K562 (cell line): ENCODE data around the gene SMAD3. TPM values are rescaled to one million over a fixed set of nuclear protein-coding genes. Genes with fewer than 3 reads are reported as not detected.

Experiments
- ATAC-seq: fragments of 200-7000 bp; cut with Tn5 transposase; 3 replicates; pipeline ENCODE4 v1.9.1; 2020; ENCODE audit warnings: moderate library complexity
- BruUV-seq: library from RNA; stranded (reverse); fragments of 400-500 nt; replicated peaks from 2 replicates; lab custom pipeline; 2021; lab: Mats Ljungman, UMichigan
- CTCF ChIA-PET: fragments of 300-600 bp; formaldehyde crosslinking; extraction: SDS; loops from one replicate; lab custom pipeline; 2021; ENCODE audit warnings: low intra/inter-chr PET ratio; lab: Yijun Ruan, JAX
- POLR2A ChIA-PET: fragments of 300-600, 350-650 bp; sonication (Branson Sonifier 250); formaldehyde crosslinking; extraction: SDS; loops from one replicate; lab custom pipeline; 2021; ENCODE audit warnings: antibody characterized with exemption, inconsistent platforms; lab: Yijun Ruan, JAX
- DNase-seq, 4 experiments: peaks; one replicate each; pipeline versions ENCODE4 v3.0.0 to v3.0.0-alpha.2; 2011 to 2018; ENCODE audit warnings: low spot score in 3 of 4, mixed read lengths in 3 of 4; ENCODE audit errors: extremely low read depth in 1 of 4
- FAIRE-seq: peaks from 2 replicates; lab custom pipeline; 2011; peaks lifted over from hg19 to GRCh38; lab: Jason Lieb, UNC
- H2AFZ ChIP-seq: 2 replicates; pipeline ENCODE4 v1.6.0; 2011; ENCODE audit warnings: low read depth, low read length, control low read depth, inconsistent platforms
- H3K27ac ChIP-seq: fragments of 200-600 bp; 3 replicates; pipeline ENCODE4 v1.8.0; 2011; ENCODE audit warnings: low read depth, mild to moderate bottlenecking, control low read depth, inconsistent platforms, low read length, moderate library complexity, mixed read lengths; ENCODE audit errors: extremely low read depth
- H3K27me3 ChIP-seq, 2 experiments: fragments of 300-600 bp in 1 of 2; 2 replicates in 1 of 2; 3 replicates in 1 of 2; pipeline versions ENCODE4 v1.6.0 to v1.8.0; 2011; ENCODE audit warnings: inconsistent platforms in 2 of 2, low read length in 2 of 2, mild to moderate bottlenecking in 1 of 2, mixed read lengths in 1 of 2, moderate library complexity in 1 of 2; ENCODE audit not compliant: control insufficient read depth in 2 of 2, insufficient read depth in 2 of 2
- H3K36me3 ChIP-seq: fragments of 300-600 bp; 3 replicates; pipeline ENCODE4 v1.8.0; 2011; ENCODE audit warnings: mild to moderate bottlenecking, low read length, inconsistent platforms; ENCODE audit not compliant: control insufficient read depth, insufficient read depth
- H3K4me1 ChIP-seq, 2 experiments: fragments of 200-600 bp in 1 of 2; replicated peaks in 1 of 2; 2 replicates in 1 of 2; 3 replicates in 1 of 2; pipeline versions ENCODE4 v1.5.1 to v1.8.0; 2011; ENCODE audit warnings: inconsistent platforms in 2 of 2, low read length in 2 of 2, mild to moderate bottlenecking in 1 of 2, mixed read lengths in 1 of 2, moderate library complexity in 1 of 2; ENCODE audit not compliant: control insufficient read depth in 2 of 2, insufficient read depth in 2 of 2
- H3K4me2 ChIP-seq: 2 replicates; pipeline ENCODE4 v1.6.1; 2011; ENCODE audit warnings: low read length, control low read depth, inconsistent platforms, mixed read lengths; ENCODE audit not compliant: insufficient read depth
- H3K4me3 ChIP-seq: fragments of 200-600 bp; sonication (generic), shearing (Covaris generic); 2 replicates; pipeline ENCODE4 v1.5.1; 2016; ENCODE audit warnings: control low read depth, inconsistent platforms
- H3K79me2 ChIP-seq: fragments of 200-600 bp; 3 replicates; pipeline ENCODE4 v1.8.0; 2011; ENCODE audit warnings: low read length, inconsistent platforms; ENCODE audit not compliant: control insufficient read depth, insufficient read depth
- H3K9ac ChIP-seq, 2 experiments: 2 replicates each; pipeline versions ENCODE4 v1.6.0 to v1.6.1; 2011; ENCODE audit warnings: low read depth in 2 of 2, low read length in 2 of 2, control low read depth in 1 of 2, inconsistent platforms in 1 of 2, mild to moderate bottlenecking in 1 of 2, mixed read lengths in 1 of 2; ENCODE audit not compliant: insufficient read depth in 1 of 2
- H3K9me1 ChIP-seq: one replicate; pipeline ENCODE4 v1.6.0; 2011; ENCODE audit warnings: inconsistent platforms, mild to moderate bottlenecking, low read length, moderate library complexity; ENCODE audit not compliant: control insufficient read depth, insufficient read depth
- H3K9me3 ChIP-seq: replicated peaks from 2 replicates; pipeline ENCODE4 v1.5.1; 2011; ENCODE audit warnings: low read depth, low read length, inconsistent platforms; ENCODE audit not compliant: control insufficient read depth, insufficient read depth
- H4K20me1 ChIP-seq: replicated peaks from 2 replicates; pipeline ENCODE4 v1.6.1; 2011; ENCODE audit warnings: low read length, inconsistent platforms, mixed read lengths; ENCODE audit not compliant: control insufficient read depth, insufficient read depth
- CREBBP ChIP-seq: IDR thresholded peaks from one replicate; pipeline ENCODE4 v1.6.1; 2012; ENCODE audit warnings: low read depth, mild to moderate bottlenecking, control low read depth, inconsistent platforms, low read length
- E2F5 ChIP-seq: sonication (generic); formaldehyde crosslinking; IDR thresholded peaks from 2 replicates; pipeline ENCODE4 v1.8.0; 2022; ENCODE audit warnings: mild to moderate bottlenecking, missing genetic modification reagents
- KLF6 ChIP-seq: fragments of 250-450 bp; sonication (Bioruptor Pico); IDR thresholded peaks from 2 replicates; pipeline ENCODE4 v1.4.0; 2020; ENCODE audit warnings: mild to moderate bottlenecking, moderate library complexity, borderline replicate concordance
- PTBP1 ChIP-seq: fragments of 200-400 bp; formaldehyde crosslinking; IDR thresholded peaks from 2 replicates; pipeline ENCODE4 v1.6.1; 2017; ENCODE audit warnings: low read depth, low read length
- RBBP5 ChIP-seq: fragments of 200-600 bp; sonication (generic); IDR thresholded peaks from 2 replicates; pipeline ENCODE4 v1.6.1; 2012; ENCODE audit warnings: borderline replicate concordance, mild to moderate bottlenecking, low read length, control low read depth, inconsistent platforms; ENCODE audit not compliant: insufficient read depth, poor library complexity, severe bottlenecking
- RUNX1 ChIP-seq: sonication (generic); IDR thresholded peaks from 2 replicates; pipeline ENCODE4 v1.6.1; 2016; ENCODE audit warnings: antibody characterized with exemption, low read depth
- TAF9B ChIP-seq: fragments of 450-650 bp; IDR thresholded peaks from 2 replicates; pipeline ENCODE4 v1.6.1; 2018; ENCODE audit warnings: mild to moderate bottlenecking; ENCODE audit not compliant: partially characterized antibody
- ZFP30 ChIP-seq: fragments of 250-450 bp; sonication (Bioruptor Pico); IDR thresholded peaks from 2 replicates; pipeline ENCODE4 v1.8.0; 2022; ENCODE audit warnings: moderate library complexity, mild to moderate bottlenecking, inconsistent platforms, borderline replicate concordance
- ZKSCAN8 ChIP-seq: fragments of 200-800 bp; sonication (Bioruptor generic); IDR thresholded peaks from 2 replicates; pipeline ENCODE4 v1.6.1; 2016; ENCODE audit warnings: missing genetic modification characterization, missing compliant biosample characterization
- ZNF318 ChIP-seq, 2 experiments: fragments of 450-650 bp; IDR thresholded peaks; 2 replicates each; pipeline ENCODE4 v1.6.1; 2016; ENCODE audit warnings: mild to moderate bottlenecking in 2 of 2, borderline replicate concordance in 1 of 2, low read depth in 1 of 2, moderate library complexity in 1 of 2
- ZNF644 ChIP-seq: fragments of 200-800 bp; sonication (Bioruptor generic); IDR thresholded peaks from 2 replicates; pipeline ENCODE4 v1.6.1; 2016; ENCODE audit warnings: low read depth, missing genetic modification characterization, missing compliant biosample characterization
- WGBS: fragments of 100-300 bp; shearing (Covaris generic); methylation state at CpG from one replicate; pipeline ENCODE4 v1.1.6; 2016; ENCODE audit warnings: low coverage, mixed read lengths; ENCODE audit not compliant: insufficient coverage; ENCODE audit errors: missing lambda C conversion rate; 5-methylcytosine and 5-hydroxymethylcytosine counted together
- in situ Hi-C: fragments of 300-500 bp; cut with MboI; formaldehyde crosslinking; loops from 4 replicates; pipeline ENCODE4 v1.15.0; 2018; ENCODE audit warnings: inconsistent platforms, mixed read lengths
- intact Hi-C: fragments of 100-400 bp; cut with micrococcal nuclease; formaldehyde crosslinking; loops from 2 replicates; pipeline ENCODE4 v1.14.2; 2022
- polyA plus RNA-seq, 8 experiments: library from polyadenylated mRNA; depleted of rRNA in 4 of 8; stranded (reverse) in 5 of 8; unstranded in 3 of 8; fragments of >200 nt; fragmentation: Nextera tagmentation in 2 of 8; fragmentation: Illumina TruSeq in 1 of 8; extraction: Ambion mirVana in 2 of 8; extraction: Trizol in 1 of 8; gene quantifications; 2 replicates each; pipeline versions ENCODE4 v1.2.1 to v1.2.3, GENCODE V29; 2011 to 2014; ENCODE audit warnings: inconsistent platforms in 1 of 8, missing spikeins in 1 of 8
- total RNA-seq, 7 experiments: library from RNA; depleted of rRNA in 6 of 7; stranded (reverse); fragments of >200 nt in 6 of 7; fragmentation: Illumina TruSeq in 2 of 7; extraction: Trizol in 2 of 7; gene quantifications; 2 replicates each; pipeline versions ENCODE4 v1.2.1 to v1.2.3, GENCODE V29; 2011 to 2021; ENCODE audit warnings: low replicate concordance in 1 of 7

Gene SMAD3
- total and polyA plus RNA-seq, 9 of the 15 experiments (the other 6 are each of a cell fraction or from before 2014, with no cell fraction given): 4.3 to 39.2 (median 11.1) TPM

GRCh38 chr15:67090297-67091070 is 25.1 kb downstream of the SMAD3 start:
- DNase-seq (peak in 1 of 4 experiments; percentile 44), ATAC-seq (peak; percentile 7; the same call in 2 of the 3 replicates), FAIRE-seq (no peak)
- no peaks in the 10 kb centered on the region for H4K20me1 ChIP-seq
- H3K36me3 ChIP-seq: peaks cover 26% of the 10 kb centered on the region; the same call in 2 of the 3 replicates
- CTCF ChIA-PET: no interaction called here
- WGBS: 31% methylated on average over 7 of the region's 7 CpGs
- TSS peak; percentile 94 for BruUV-seq
- H3K4me1 ChIP-seq: peaks cover 71 to 73% of the 10 kb centered on the region in 2 experiments
- peak overlapping the region; percentile 72 for H3K4me2 ChIP-seq
- peak overlapping the region; percentile 71 to 84 for H3K9ac ChIP-seq
- no peaks in the 10 kb centered on the region for H3K27me3 ChIP-seq
- H2AFZ ChIP-seq: no peak overlapping the region; the same call in 1 of the 2 replicates
- peaks cover 5% of the 10 kb centered on the region for H3K9me1 ChIP-seq
- POLR2A ChIA-PET: interaction anchor here (0.7 to 3.3 kb wide), 8 partner anchors 8 to 63 kb away, joined by 3 to 12 read pairs (median 6); no protein-coding TSS in a partner anchor
- H3K27ac ChIP-seq: peak overlapping the region; percentile 97
- in situ Hi-C loops (no loop called here), intact Hi-C loops (loop anchor here (2.0 kb wide), 1 partner anchor 22 kb away; no protein-coding TSS in a partner anchor)
- no peaks in the 10 kb centered on the region for H3K9me3 ChIP-seq
- peak overlapping the region; percentile 12; the same call in 1 of the 2 replicates for H3K4me3 ChIP-seq
- peaks cover 88% of the 10 kb centered on the region for H3K79me2 ChIP-seq
- TF ChIP-seq PTBP1 (no peak), RBBP5 (peak; percentile 23), E2F5 (no peak), CREBBP (no peak), ZNF318 (IDR thresholded peaks at IDR 0.05; ENCODE audit: borderline replicate concordance in 1 of 2, low read depth in 1 of 2) (no peak), TAF9B (no peak), ZNF644 (tag) (no peak), ZFP30 (CRISPR knock-in tag) (no peak), RUNX1 (no peak), KLF6 (CRISPR knock-in tag) (no peak), ZKSCAN8 (peak; percentile 38; the same call in 1 of the 2 replicates)
